HCT116 (cell line): ENCODE measurements around the gene MACROD1. TPM values are rescaled to one million over a fixed set of nuclear protein-coding genes. Genes with fewer than 3 reads are reported as not detected.
A peak's percentile ranks its signal among the peaks of the same experiment; 100 is the strongest.

Experiments used
- ATAC-seq: fragments of 200-7000 bp; cut with Tn5 transposase; 2 replicates; pipeline ENCODE4 v1.9.1; 2020; ENCODE audit warnings: mild to moderate bottlenecking, moderate library complexity
- BruUV-seq: library from RNA; stranded (reverse); fragments of 400-500 nt; replicated peaks from 2 replicates; lab custom pipeline; 2021; lab: Mats Ljungman, UMichigan
- CTCF ChIA-PET: fragments of 300-600 bp; sonication (Branson Sonifier 250); formaldehyde crosslinking; loops from one replicate; lab custom pipeline; 2021; ENCODE audit warnings: antibody characterized with exemption; lab: Charles Lee
- POLR2A ChIA-PET: fragments of 300-600, 350-600 bp; sonication (Branson Sonifier 250); formaldehyde crosslinking; loops from one replicate; lab custom pipeline; 2021; ENCODE audit warnings: antibody characterized with exemption; lab: Charles Lee
- RAD21 ChIA-PET, 2 experiments: fragments of 300-600 bp; sonication (Branson Sonifier 250); formaldehyde crosslinking; loops; one replicate each; lab custom pipeline; 2023; ENCODE audit warnings: low total read pairs in 2 of 2; ENCODE audit not compliant: uncharacterized antibody in 2 of 2, unreplicated experiment in 2 of 2, low non-redundant PET in 1 of 2; lab: Charles Lee
- DNase-seq: peaks from one replicate; pipeline ENCODE4 v3.0.0-alpha.2; 2010; ENCODE audit warnings: low read depth, low spot score
- H2AFZ ChIP-seq: fragments of 200-600 bp; shearing (Covaris generic), sonication (generic); 2 replicates; pipeline ENCODE4 v1.6.1; 2017; ENCODE audit warnings: low read depth, mixed run types, mixed read lengths, antibody characterized with exemption, low read length; ENCODE audit not compliant: poor library complexity, severe bottlenecking
- H3K27ac ChIP-seq: 2 replicates; pipeline ENCODE4 v1.5.1; 2012; ENCODE audit warnings: low read depth, low read length
- H3K27me3 ChIP-seq: fragments of 200-600 bp; sonication (generic); 2 replicates; pipeline ENCODE4 v1.6.1; 2016; ENCODE audit warnings: mixed run types, low read length, mixed read lengths; ENCODE audit not compliant: insufficient read depth
- H3K36me3 ChIP-seq, 2 experiments: fragments of 200-500 bp in 1 of 2; fragments of 200-600 bp in 1 of 2; sonication (Bioruptor generic) in 1 of 2; sonication (generic) in 1 of 2; 2 replicates each; pipeline versions ENCODE4 v1.5.1 to v1.6.1; 2014 to 2016; ENCODE audit warnings: low read length in 2 of 2, inconsistent platforms in 1 of 2, mixed read lengths in 1 of 2, mixed run types in 1 of 2; ENCODE audit not compliant: insufficient read depth in 2 of 2, control insufficient read depth in 1 of 2
- H3K4me1 ChIP-seq, 2 experiments: fragments of 200-600 bp in 1 of 2; sonication (generic) in 1 of 2; 2 replicates each; pipeline versions ENCODE4 v1.5.1 to v1.6.1; 2012 to 2017; ENCODE audit warnings: low read length in 2 of 2, inconsistent platforms in 1 of 2, mild to moderate bottlenecking in 1 of 2, mixed read lengths in 1 of 2, mixed run types in 1 of 2, moderate library complexity in 1 of 2; ENCODE audit not compliant: insufficient read depth in 2 of 2, control insufficient read depth in 1 of 2
- H3K4me2 ChIP-seq: fragments of 200-600 bp; sonication (generic); 2 replicates; pipeline ENCODE4 v1.6.1; 2017; ENCODE audit warnings: mixed run types, low read length, mixed read lengths
- H3K4me3 ChIP-seq, 2 experiments: fragments of 200-600 bp in 1 of 2; sonication (generic) in 1 of 2; replicated peaks in 1 of 2; 2 replicates each; pipeline ENCODE4 v1.5.1; 2011 to 2016; ENCODE audit warnings: low read length in 2 of 2, control low read depth in 1 of 2, low read depth in 1 of 2, mild to moderate bottlenecking in 1 of 2, mixed read lengths in 1 of 2, mixed run types in 1 of 2
- H3K79me2 ChIP-seq: fragments of 200-600 bp; sonication (generic); 2 replicates; pipeline ENCODE4 v1.6.1; 2017; ENCODE audit warnings: mild to moderate bottlenecking, mixed run types, low read length, moderate library complexity, mixed read lengths; ENCODE audit not compliant: insufficient read depth
- H3K9ac ChIP-seq: fragments of 200-600 bp; sonication (generic); 2 replicates; pipeline ENCODE4 v1.6.1; 2016; ENCODE audit warnings: low read length, mixed read lengths
- H3K9me2 ChIP-seq: fragments of 200-600 bp; sonication (generic), shearing (Covaris generic); 2 replicates; pipeline ENCODE4 v1.6.1; 2017; ENCODE audit warnings: mixed run types, mild to moderate bottlenecking, moderate library complexity; ENCODE audit not compliant: insufficient read depth
- H3K9me3 ChIP-seq, 2 experiments: fragments of 200-500 bp in 1 of 2; fragments of 200-600 bp in 1 of 2; sonication (Bioruptor generic) in 1 of 2; sonication (generic) in 1 of 2; 2 replicates each; pipeline ENCODE4 v1.6.1; 2014 to 2017; ENCODE audit warnings: low read length in 2 of 2, mixed read lengths in 2 of 2, inconsistent platforms in 1 of 2, low read depth in 1 of 2, mild to moderate bottlenecking in 1 of 2, mixed run types in 1 of 2, moderate library complexity in 1 of 2; ENCODE audit not compliant: control insufficient read depth in 1 of 2, insufficient read depth in 1 of 2
- H4K20me1 ChIP-seq: fragments of 200-600 bp; sonication (generic), shearing (Covaris generic); 2 replicates; pipeline ENCODE4 v1.6.1; 2017; ENCODE audit warnings: mixed run types, mild to moderate bottlenecking, moderate library complexity; ENCODE audit not compliant: insufficient read depth
- CBX3 ChIP-seq: IDR thresholded peaks from 2 replicates; pipeline ENCODE4 v1.6.1; 2012; ENCODE audit warnings: low read depth
- CEBPB ChIP-seq: IDR thresholded peaks from 2 replicates; pipeline ENCODE4 v1.6.1; 2012; ENCODE audit warnings: low read depth
- CTCF ChIP-seq, 3 experiments: fragments of 200-600 bp in 1 of 3; sonication (generic) in 1 of 3; IDR thresholded peaks in 2 of 3; conservative IDR thresholded peaks in 1 of 3; 2 replicates each; pipeline ENCODE4 v1.5.1; 2012 to 2017; ENCODE audit warnings: low read depth in 2 of 3, low read length in 2 of 3, antibody characterized with exemption in 1 of 3, borderline replicate concordance in 1 of 3, control low read depth in 1 of 3, mild to moderate bottlenecking in 1 of 3, mixed read lengths in 1 of 3, mixed run types in 1 of 3, moderate library complexity in 1 of 3; ENCODE audit not compliant: insufficient read depth in 1 of 3
- EGR1 ChIP-seq: IDR thresholded peaks from 2 replicates; pipeline ENCODE4 v1.6.1; 2012; ENCODE audit warnings: low read depth
- ELF1 ChIP-seq: IDR thresholded peaks from 2 replicates; pipeline ENCODE4 v1.6.1; 2012; ENCODE audit warnings: low read depth, borderline replicate concordance
- EZH2 ChIP-seq: fragments of 200-600 bp; sonication (generic); IDR thresholded peaks from 2 replicates; pipeline ENCODE4 v1.6.1; 2017; ENCODE audit warnings: antibody characterized with exemption, mixed run types
- EZH2phosphoT487 ChIP-seq: fragments of 200-600 bp; IDR thresholded peaks from 2 replicates; pipeline ENCODE4 v1.6.1; 2018; ENCODE audit warnings: antibody characterized with exemption, borderline replicate concordance
- FOSL1 ChIP-seq: IDR thresholded peaks from 2 replicates; pipeline ENCODE4 v1.6.1; 2012; ENCODE audit warnings: low read depth
- JUND ChIP-seq: IDR thresholded peaks from 2 replicates; pipeline ENCODE4 v1.6.1; 2012
- RAD21 ChIP-seq: IDR thresholded peaks from 2 replicates; pipeline ENCODE4 v1.6.1; 2012; ENCODE audit warnings: low read depth, mild to moderate bottlenecking
- REST ChIP-seq: IDR thresholded peaks from 2 replicates; pipeline ENCODE4 v1.6.1; 2012; ENCODE audit warnings: low read depth
- SIN3A ChIP-seq: IDR thresholded peaks from 2 replicates; pipeline ENCODE4 v1.6.1; 2012; ENCODE audit warnings: low read depth
- SRF ChIP-seq: IDR thresholded peaks from 2 replicates; pipeline ENCODE4 v1.6.1; 2012; ENCODE audit warnings: low read depth
- TCF7L2 ChIP-seq: IDR thresholded peaks from 2 replicates; pipeline ENCODE4 v1.7.0; 2011; ENCODE audit warnings: borderline replicate concordance, inconsistent platforms; ENCODE audit not compliant: insufficient read depth, insufficient read length; ENCODE audit errors: extremely low read depth
- YY1 ChIP-seq: IDR thresholded peaks from 2 replicates; pipeline ENCODE4 v1.6.1; 2011; ENCODE audit warnings: low read length, low read depth, moderate library complexity, mild to moderate bottlenecking; ENCODE audit not compliant: insufficient replicate concordance; ENCODE audit errors: extremely low read depth
- ZBTB33 ChIP-seq: IDR thresholded peaks from 2 replicates; pipeline ENCODE4 v1.6.1; 2011; ENCODE audit warnings: mild to moderate bottlenecking, low read length, moderate library complexity; ENCODE audit not compliant: insufficient replicate concordance; ENCODE audit errors: extremely low read depth
- ZFX ChIP-seq: fragments of 450-650 bp; IDR thresholded peaks from 2 replicates; pipeline ENCODE4 v1.6.1; 2017
- intact Hi-C: fragments of 100-400 bp; cut with micrococcal nuclease; formaldehyde crosslinking; loops from 2 replicates; pipeline ENCODE4 v1.10.0; 2022
- total RNA-seq: library from RNA; stranded (reverse); gene quantifications from one replicate; pipeline ENCODE4 v1.2.1, GENCODE V29; 2021; ENCODE audit not compliant: unreplicated experiment
- TF ChIP-seq, protein P1 (sequence below): IDR thresholded peaks from 2 replicates; pipeline ENCODE4 v1.6.1; 2012

MACROD1 gene
- total RNA-seq, 1 experiment from 2014 or later: 61.1 TPM

GRCh38 chr11:63974259-63975143 is 191.4 kb downstream of the MACROD1 start, which contains the start of gene COX8A:
Gene COX8A, plus strand, starts transcription at chr11:63974620. Its CDS starts 61 bp downstream, at chr11:63974681.
- Histone ChIP-seq H3K9ac (peak within 1 kb of the TSS; percentile 100), H2AFZ (no peak within 1 kb of the TSS), H3K4me1 (peaks cover 10 to 23% of the 10 kb centered on the region in 2 experiments), H3K27ac (peak within 1 kb of the TSS; percentile 96), H3K9me2 (no peaks in the 10 kb centered on the region), H4K20me1 (no peaks in the 10 kb centered on the region), H3K4me2 (peak within 1 kb of the TSS; percentile 84), H3K27me3 (no peaks in the 10 kb centered on the region), H3K36me3 (peaks cover 2 to 7% of the 10 kb centered on the region in 2 experiments; a peak in 2 of 4 replicates), H3K9me3 (no peaks in the 10 kb centered on the region), H3K4me3 (peak within 1 kb of the TSS; percentile 97 to 100), H3K79me2 (peaks cover 45% of the 10 kb centered on the region)
- ChIA-PET CTCF (interaction anchor here (0.6 to 0.9 kb wide), 2 partner anchors 10 to 29 kb away, joined by 4 to 6 read pairs; no protein-coding TSS in a partner anchor), RAD21 (no interaction called here), POLR2A (no interaction called here)
- DNase-seq (peak; percentile 100), ATAC-seq (peak; percentile 97)
- intact Hi-C loops: loop anchor here (2.0 kb wide), 1 partner anchor 58 kb away; the partner anchor contains the start of gene RCOR2
- BruUV-seq: TSS peak; percentile 84
- TF ChIP-seq CBX3 (peak; percentile 80), TCF7L2 (no peak), ELF1 (no peak; the same call in 1 of the 2 replicates), ZFX (peak; percentile 81; the same call in 1 of the 2 replicates), CTCF (IDR thresholded peaks at IDR 0.05 in 2 of 3, conservative IDR thresholded peaks at IDR 0.05 in 1 of 3; ENCODE audit: borderline replicate concordance in 1 of 3, insufficient read depth in 1 of 3, low read depth in 2 of 3, low read length in 2 of 3) (no peak), SIN3A (peak; percentile 98), YY1 (peak; percentile 94), FOSL1 (no peak; the same call in 1 of the 2 replicates), RAD21 (no peak), EGR1 (no peak; the same call in 1 of the 2 replicates), EZH2 (no peak), JUND (no peak), SRF (peak; percentile 83), EZH2phosphoT487 (no peak), REST (no peak), CEBPB (peak; percentile 58; the same call in 1 of the 2 replicates), ZBTB33 (no peak)
- TF ChIP-seq, protein P1, sequence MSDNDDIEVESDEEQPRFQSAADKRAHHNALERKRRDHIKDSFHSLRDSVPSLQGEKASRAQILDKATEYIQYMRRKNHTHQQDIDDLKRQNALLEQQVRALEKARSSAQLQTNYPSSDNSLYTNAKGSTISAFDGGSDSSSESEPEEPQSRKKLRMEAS: peak; percentile 81
